ENCODE data around the gene NHERF1.

DNA sequence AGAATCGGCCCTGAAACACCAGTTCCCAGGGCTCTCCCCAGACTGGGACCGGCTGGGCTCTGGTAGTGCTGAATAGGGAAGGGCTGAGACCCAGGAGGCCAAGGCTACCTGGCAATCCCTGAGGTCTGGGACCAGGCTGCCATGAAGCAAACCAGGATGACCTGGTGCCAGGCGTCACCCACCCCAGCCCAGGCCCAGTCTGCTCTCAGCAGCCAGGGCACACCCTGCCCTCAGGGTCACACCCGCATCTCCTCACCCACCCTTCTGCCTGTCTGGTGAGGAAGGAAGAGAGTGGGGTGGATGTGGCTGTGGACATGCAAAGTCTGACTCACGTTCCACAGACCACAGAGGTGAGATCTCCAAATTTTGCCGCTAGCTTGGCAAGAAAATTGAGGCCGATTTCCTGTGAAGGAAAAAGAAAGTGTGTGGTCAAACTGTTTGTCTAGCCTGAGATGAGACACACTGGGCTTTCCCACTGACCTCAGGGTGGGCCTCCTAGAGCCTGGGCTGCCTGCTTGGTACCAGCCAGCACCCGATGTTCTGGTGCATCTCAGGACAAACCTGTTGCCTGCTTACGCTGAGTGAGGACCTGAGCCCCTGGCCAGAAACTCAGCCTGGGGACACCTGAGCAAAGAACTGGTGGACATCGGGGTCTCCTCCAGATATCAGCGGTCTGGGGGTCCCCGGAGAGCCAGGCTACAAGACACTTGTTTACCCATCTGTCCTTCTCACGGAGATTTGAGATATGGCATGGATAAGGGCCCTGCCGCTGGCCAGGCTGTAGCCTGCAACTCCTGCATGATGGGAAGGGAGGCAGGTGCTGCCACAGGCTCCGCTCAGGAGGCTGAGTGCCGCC, 17.7 kb upstream of the NHERF1 start:
- no peak for TF ChIP-seq POLR2AphosphoS5 (IDR thresholded peaks at IDR 0.05; ENCODE audit: low read depth, low read length)
- TF ChIP-seq POLR2A (IDR thresholded peaks at IDR 0.05; ENCODE audit: low read depth, low read length) = no peak

Data from GM12892 (cell line).